Measurements from ENCODE around the gene VDAC2. TPM values are rescaled to one million over a fixed set of nuclear protein-coding genes. Genes with fewer than 3 reads are reported as not detected.
"Not testable (repeated sequence)": the region's sequence is repeated elsewhere in the genome, so short reads cannot be mapped to it uniquely, and the experiment has no call there.

Gene VDAC2
- total and polyA plus RNA-seq, 2 experiments from 2014 or later = 167 to 190 TPM

DNA sequence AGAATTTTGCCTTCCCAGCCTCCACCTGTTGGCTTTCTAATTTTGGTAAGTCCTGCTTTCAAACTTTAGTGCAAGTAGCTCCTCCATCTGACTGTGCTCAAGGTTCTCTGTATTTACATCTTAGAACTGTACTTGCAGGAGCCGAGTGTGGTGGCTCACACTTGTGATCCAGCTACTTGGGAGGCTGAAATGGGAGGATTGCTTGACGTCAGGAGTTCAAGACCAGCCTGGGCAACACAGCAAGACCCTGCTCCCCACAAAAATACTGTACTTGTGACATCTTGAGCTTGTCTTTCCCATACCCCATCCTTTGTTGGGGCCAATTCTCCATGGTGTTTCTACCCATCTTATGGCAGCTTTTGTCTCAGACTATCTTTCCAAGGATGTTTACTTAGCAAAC is 4.7 kb upstream of the VDAC2 start:
- 85% methylated on average over 2 of the region's 2 CpGs for WGBS (ENCODE audit: low lambda C conversion rate, missing lambda C conversion rate)
- Histone ChIP-seq H4K20me1 (ENCODE audit: insufficient read depth, poor library complexity, severe bottlenecking) (no peaks in the 10 kb centered on the region), H3K4me3 (no peak overlapping the region), H3K4me1 (ENCODE audit: insufficient read depth) (peaks cover 4% of the 10 kb centered on the region), H3K4me2 (no peak overlapping the region), H3K79me2 (peaks cover 1% of the 10 kb centered on the region), H3K9me2 (replicated peaks; ENCODE audit: insufficient read depth) (no peaks in the 10 kb centered on the region), H3K9me3 (ENCODE audit: low read depth) (no peaks in the 10 kb centered on the region), H3K27me3 (no peaks in the 10 kb centered on the region), H3K27ac (no peak overlapping the region), H3K36me3 (replicated peaks; ENCODE audit: insufficient read depth, low read depth) (no peaks in the 10 kb centered on the region), H2AFZ (no peak overlapping the region)
- no peak for DNase-seq (ENCODE audit: low spot score)
- TF ChIP-seq EZH2 (IDR thresholded peaks at IDR 0.05; ENCODE audit: borderline replicate concordance) = no peak
- TF ChIP-seq EZH2phosphoT487 (IDR thresholded peaks at IDR 0.05; ENCODE audit: low read depth, severe bottlenecking, unreplicated experiment) = no peak
- TF ChIP-seq CTCF (IDR thresholded peaks at IDR 0.05; ENCODE audit: poor library complexity) = no peak

GRCh38 chr10:75206638-75207037 is 4.0 kb upstream of the VDAC2 start:
- H3K4me1 ChIP-seq (ENCODE audit: insufficient read depth); H2AFZ ChIP-seq; H3K9me3 ChIP-seq (ENCODE audit: low read depth); H3K27ac ChIP-seq; H3K79me2 ChIP-seq; H3K36me3 ChIP-seq (replicated peaks; ENCODE audit: insufficient read depth, low read depth); H3K9me2 ChIP-seq (replicated peaks; ENCODE audit: insufficient read depth); H3K4me2 ChIP-seq; H4K20me1 ChIP-seq (ENCODE audit: insufficient read depth, poor library complexity, severe bottlenecking); H3K4me3 ChIP-seq; DNase-seq (ENCODE audit: low spot score); H3K27me3 ChIP-seq: not testable (repeated sequence)
- WGBS (ENCODE audit: low lambda C conversion rate, missing lambda C conversion rate) = 81% methylated on average over 14 of the region's 14 CpGs

DNA sequence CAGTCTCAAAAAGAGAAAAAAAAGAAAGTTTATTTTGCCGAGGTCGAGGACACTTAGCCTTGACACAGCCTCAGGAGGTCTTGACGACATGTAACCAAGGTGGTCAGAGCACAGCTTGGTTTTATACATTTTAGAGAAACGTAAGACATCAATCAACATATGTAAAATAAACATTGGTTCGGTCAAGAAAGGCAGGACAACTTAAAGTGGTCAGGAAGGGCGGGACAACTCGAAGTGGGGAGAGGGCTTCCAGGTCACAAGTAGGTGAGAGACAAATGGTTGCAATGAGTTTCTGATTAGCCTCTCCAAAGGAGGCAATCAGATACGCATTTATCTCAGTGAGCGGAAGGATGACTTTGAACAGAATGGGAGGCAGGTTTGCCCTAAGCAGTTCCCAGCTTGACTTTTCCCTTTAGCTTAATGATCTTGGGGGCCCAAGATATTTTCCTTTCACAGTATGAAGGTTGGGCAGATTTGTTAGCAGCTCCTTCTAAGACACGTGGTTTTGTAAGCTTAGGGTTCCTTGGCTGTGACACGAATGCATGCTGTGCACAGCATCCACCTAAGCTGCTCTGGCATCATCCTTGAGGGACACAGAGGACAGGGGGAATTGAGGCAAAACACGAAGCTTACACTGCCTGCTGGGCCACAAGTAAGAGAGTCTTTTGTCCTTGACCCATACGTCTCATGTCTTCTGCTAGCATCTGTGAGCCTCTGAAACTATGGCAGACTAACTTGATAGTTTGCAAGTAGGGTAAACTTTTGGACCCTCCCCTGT is 3.3 kb upstream of the VDAC2 start:
- H3K9me2 ChIP-seq (replicated peaks; ENCODE audit: insufficient read depth) = no peaks in the 10 kb centered on the region
- H4K20me1 ChIP-seq (ENCODE audit: insufficient read depth, poor library complexity, severe bottlenecking) = peaks cover 9% of the 10 kb centered on the region
- no peak overlapping the region for H3K4me2 ChIP-seq
- no peak overlapping the region for H3K4me3 ChIP-seq
- peaks cover 15% of the 10 kb centered on the region for H3K79me2 ChIP-seq
- 72% methylated on average over 13 of the region's 13 CpGs for WGBS (ENCODE audit: low lambda C conversion rate, missing lambda C conversion rate)
- no peak for TF ChIP-seq EZH2phosphoT487 (IDR thresholded peaks at IDR 0.05; ENCODE audit: low read depth, severe bottlenecking, unreplicated experiment)
- TF ChIP-seq CTCF (IDR thresholded peaks at IDR 0.05; ENCODE audit: poor library complexity) = no peak
- TF ChIP-seq EZH2 (IDR thresholded peaks at IDR 0.05; ENCODE audit: borderline replicate concordance) = no peak
- H3K27me3 ChIP-seq = no peaks in the 10 kb centered on the region
- H3K9me3 ChIP-seq (ENCODE audit: low read depth) = no peaks in the 10 kb centered on the region
- peaks cover 11% of the 10 kb centered on the region for H3K4me1 ChIP-seq (ENCODE audit: insufficient read depth)
- H3K27ac ChIP-seq = peak overlapping the region; percentile 100
- no peaks in the 10 kb centered on the region for H3K36me3 ChIP-seq (replicated peaks; ENCODE audit: insufficient read depth, low read depth)
- H2AFZ ChIP-seq = no peak overlapping the region
- DNase-seq (ENCODE audit: low spot score) = no peak

DNA sequence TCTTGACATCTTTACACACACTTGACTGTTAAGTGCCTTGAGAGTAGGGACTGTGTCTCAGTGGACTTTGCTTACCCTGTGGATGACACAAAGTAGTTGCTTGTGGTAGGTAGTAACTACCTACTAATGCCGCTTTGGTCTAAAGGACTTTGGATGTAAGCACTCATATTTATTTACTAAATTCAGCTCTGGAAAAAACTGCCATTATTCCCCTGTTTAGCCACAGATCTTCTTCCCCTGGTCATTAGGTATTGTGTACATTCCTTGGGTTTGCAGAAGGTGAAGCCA is 2.8 kb upstream of the VDAC2 start:
- DNase-seq (ENCODE audit: low spot score) = peak; percentile 35
- peaks cover 14% of the 10 kb centered on the region for H4K20me1 ChIP-seq (ENCODE audit: insufficient read depth, poor library complexity, severe bottlenecking)
- H3K4me2 ChIP-seq = no peak overlapping the region
- no peaks in the 10 kb centered on the region for H3K36me3 ChIP-seq (replicated peaks; ENCODE audit: insufficient read depth, low read depth)
- TF ChIP-seq CTCF (IDR thresholded peaks at IDR 0.05; ENCODE audit: poor library complexity) (no peak), EZH2phosphoT487 (IDR thresholded peaks at IDR 0.05; ENCODE audit: low read depth, severe bottlenecking, unreplicated experiment) (no peak), EZH2 (IDR thresholded peaks at IDR 0.05; ENCODE audit: borderline replicate concordance) (no peak)
- H3K4me1 ChIP-seq (ENCODE audit: insufficient read depth) = peaks cover 16% of the 10 kb centered on the region
- no peaks in the 10 kb centered on the region for H3K27me3 ChIP-seq
- H3K9me2 ChIP-seq (replicated peaks; ENCODE audit: insufficient read depth) = no peaks in the 10 kb centered on the region
- no peak overlapping the region for H3K4me3 ChIP-seq
- peaks cover 20% of the 10 kb centered on the region for H3K79me2 ChIP-seq
- 78% methylated on average over 1 of the region's 1 CpG for WGBS (ENCODE audit: low lambda C conversion rate, missing lambda C conversion rate)
- no peaks in the 10 kb centered on the region for H3K9me3 ChIP-seq (ENCODE audit: low read depth)
- no peak overlapping the region for H2AFZ ChIP-seq
- peak overlapping the region; percentile 100 for H3K27ac ChIP-seq
